GM23338 (cell line): ENCODE measurements around the gene SLC6A11.

Experiments used
- CREB1 ChIP-seq: fragments of 250-450 bp; sonication (Bioruptor Pico); IDR thresholded peaks from 2 replicates; pipeline ENCODE4 v1.5.0; 2020; ENCODE audit warnings: low read depth, mild to moderate bottlenecking, moderate library complexity
- CTCF ChIP-seq, 2 experiments: fragments of 200-600 bp in 1 of 2; sonication (generic) in 1 of 2; conservative IDR thresholded peaks; 2 replicates each; pipeline versions ENCODE4 v1.5.1 to v1.6.1; 2016 to 2017; ENCODE audit warnings: antibody characterized with exemption in 2 of 2, low read depth in 2 of 2, mild to moderate bottlenecking in 2 of 2, moderate library complexity in 1 of 2
- POLR2AphosphoS5 ChIP-seq: IDR thresholded peaks from 2 replicates; pipeline ENCODE4 v1.6.1; 2016; ENCODE audit warnings: antibody characterized with exemption, low read depth

GRCh38 chr3:10940106-10940505 is 124.1 kb downstream of the SLC6A11 start:
- TF ChIP-seq CTCF (conservative IDR thresholded peaks at IDR 0.05; ENCODE audit: low read depth in 2 of 2) (no peak), POLR2AphosphoS5 (no peak), CREB1 (CRISPR knock-in tag) (no peak)
